MM.1S (cell line): Measurements from ENCODE around the gene RPAP2.
"Not testable (repeated sequence)": the region's sequence is repeated elsewhere in the genome, so short reads cannot be mapped to it uniquely, and the experiment has no call there.

Experiments used
- DNase-seq: peaks from one replicate; pipeline ENCODE4 v3.0.0-alpha.2; 2015
- H2AFZ ChIP-seq: fragments of 300-600 bp; sonication (generic); 2 replicates; pipeline ENCODE4 v1.6.0; 2016; ENCODE audit warnings: antibody characterized with exemption, low read length
- H3F3A ChIP-seq: fragments of 300-600 bp; sonication (generic); 2 replicates; pipeline ENCODE4 v1.6.1; 2016; ENCODE audit warnings: mild to moderate bottlenecking, antibody characterized with exemption, low read length, moderate library complexity, mixed read lengths; ENCODE audit not compliant: insufficient read depth
- H3K27ac ChIP-seq: fragments of 300-600 bp; sonication (generic); 2 replicates; pipeline ENCODE4 v1.5.1; 2016; ENCODE audit warnings: mild to moderate bottlenecking, low read length
- H3K27me3 ChIP-seq: fragments of 300-600 bp; sonication (generic); replicated peaks from 2 replicates; pipeline ENCODE4 v1.6.0; 2016; ENCODE audit warnings: low read length; ENCODE audit not compliant: insufficient read depth
- H3K36me3 ChIP-seq: fragments of 300-600 bp; sonication (generic); replicated peaks from 2 replicates; pipeline ENCODE4 v1.6.1; 2016; ENCODE audit warnings: mild to moderate bottlenecking, low read length, mixed read lengths; ENCODE audit not compliant: insufficient read depth
- H3K4me1 ChIP-seq: fragments of 300-600 bp; sonication (generic); 2 replicates; pipeline ENCODE4 v1.6.1; 2016; ENCODE audit warnings: low read length, mixed read lengths
- H3K4me2 ChIP-seq: fragments of 300-600 bp; sonication (generic); 2 replicates; pipeline ENCODE4 v1.6.0; 2016; ENCODE audit warnings: low read depth, low read length
- H3K4me3 ChIP-seq: fragments of 300-600 bp; sonication (generic); 2 replicates; pipeline ENCODE4 v1.5.1; 2016; ENCODE audit warnings: low read length, mixed read lengths
- H3K79me2 ChIP-seq: fragments of 300-600 bp; sonication (generic); 2 replicates; pipeline ENCODE4 v1.6.1; 2016; ENCODE audit warnings: mixed run types, low read length, mixed read lengths
- H3K9ac ChIP-seq: fragments of 300-600 bp; sonication (generic); 2 replicates; pipeline ENCODE4 v1.6.1; 2016; ENCODE audit warnings: low read length, mixed read lengths
- H3K9me2 ChIP-seq: fragments of 300-600 bp; sonication (generic); replicated peaks from 2 replicates; pipeline ENCODE4 v1.6.1; 2016; ENCODE audit warnings: mild to moderate bottlenecking, low read length, mixed read lengths; ENCODE audit not compliant: insufficient read depth
- H3K9me3 ChIP-seq: fragments of 300-600 bp; sonication (generic); replicated peaks from 2 replicates; pipeline ENCODE4 v1.6.1; 2016; ENCODE audit warnings: mild to moderate bottlenecking, low read length, mixed read lengths; ENCODE audit not compliant: insufficient read depth
- H4K20me1 ChIP-seq: fragments of 300-600 bp; sonication (generic); 2 replicates; pipeline ENCODE4 v1.6.1; 2016; ENCODE audit warnings: mild to moderate bottlenecking, low read length, moderate library complexity, mixed read lengths; ENCODE audit not compliant: insufficient read depth
- EZH2 ChIP-seq: fragments of 300-600 bp; sonication (generic); optimal IDR thresholded peaks from 2 replicates; pipeline ENCODE3; 2017; ENCODE audit warnings: low read depth, mild to moderate bottlenecking, antibody characterized with exemption, low read length, mixed read lengths
- EZH2phosphoT487 ChIP-seq: fragments of 300-600 bp; sonication (generic); IDR thresholded peaks from 2 replicates; pipeline ENCODE4 v1.6.1; 2018; ENCODE audit warnings: antibody characterized with exemption, low read length
- TF ChIP-seq, protein P1 (sequence below): fragments of 300-600 bp; sonication (generic); IDR thresholded peaks from 2 replicates; pipeline ENCODE4 v1.5.1; 2016; ENCODE audit warnings: antibody characterized with exemption, low read length, mixed read lengths

RPAP2 gene

DNA sequence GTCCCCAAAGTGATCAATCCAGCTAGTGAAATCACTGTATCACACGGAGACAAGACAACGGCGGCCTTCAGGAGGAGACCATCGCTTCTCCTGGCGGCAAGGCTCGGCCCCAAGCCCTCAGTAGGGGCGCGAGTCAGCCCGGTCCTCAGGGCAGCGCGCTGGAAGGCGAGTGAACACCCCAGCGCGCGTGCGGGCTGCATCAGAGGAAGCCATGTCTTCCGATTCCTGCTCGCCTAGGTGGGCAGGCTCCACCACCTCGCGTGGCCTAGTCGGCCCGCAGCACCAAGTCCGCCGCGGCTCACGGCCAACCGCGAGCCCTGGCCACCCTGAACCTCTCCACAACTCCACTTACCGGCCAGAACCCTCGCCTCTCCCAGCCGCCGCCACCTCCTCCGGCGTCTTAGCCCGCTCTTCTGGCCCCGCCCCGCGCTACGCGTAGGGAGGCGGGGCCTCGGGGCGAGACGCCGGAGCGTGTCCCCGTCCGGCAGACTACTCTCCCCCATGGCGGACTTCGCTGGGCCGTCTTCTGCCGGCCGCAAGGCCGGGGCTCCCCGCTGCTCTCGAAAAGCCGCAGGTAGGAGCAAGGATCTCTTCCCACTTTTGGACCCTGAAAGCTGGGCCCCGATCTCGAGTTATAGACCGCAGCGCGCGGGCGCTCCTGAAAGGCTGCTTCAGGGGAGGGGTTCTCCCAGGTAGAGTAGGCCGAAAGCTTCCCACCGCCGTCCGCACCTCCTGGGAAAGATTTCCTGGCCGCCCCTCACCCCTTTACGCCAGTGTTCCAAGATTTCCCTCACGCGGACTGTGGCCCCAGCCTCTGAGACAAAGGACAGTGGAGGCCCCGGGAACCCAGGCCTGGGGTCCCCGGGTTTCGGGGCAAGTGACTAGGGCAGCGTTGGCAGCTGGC lies at the start of gene RPAP2, which contains the start of gene GLMN:
RPAP2 (plus strand) TSS at position 487 of the 904 bp plus-strand sequence; CDS start at position 502, 15 bp downstream.
GLMN (minus strand) TSS at position 415 of the 904 bp plus-strand sequence. CDS start 988 bp downstream, outside the sequence.
- Histone ChIP-seq H3K36me3 (peaks cover 3% of the 10 kb centered on the region; the same call in 1 of the 2 replicates), H3K9ac (peak within 1 kb of the TSS; percentile 96), H3K9me3 (no peaks in the 10 kb centered on the region), H3K4me2 (peak within 1 kb of the TSS; percentile 84), H3F3A (peaks cover 11% of the 10 kb centered on the region; the same call in 1 of the 2 replicates), H3K9me2 (no peaks in the 10 kb centered on the region), H4K20me1 (no peaks in the 10 kb centered on the region), H2AFZ (peak within 1 kb of the TSS; percentile 97), H3K27me3 (no peaks in the 10 kb centered on the region), H3K79me2 (peaks cover 22% of the 10 kb centered on the region), H3K4me3 (peak within 1 kb of the TSS; percentile 87), H3K27ac (peak within 1 kb of the TSS; percentile 89), H3K4me1 (0 out of 2 replicates have a peak, but pooled peaks cover 4% of the 10 kb centered on the region)
- no peak for TF ChIP-seq EZH2phosphoT487
- TF ChIP-seq, protein P1, sequence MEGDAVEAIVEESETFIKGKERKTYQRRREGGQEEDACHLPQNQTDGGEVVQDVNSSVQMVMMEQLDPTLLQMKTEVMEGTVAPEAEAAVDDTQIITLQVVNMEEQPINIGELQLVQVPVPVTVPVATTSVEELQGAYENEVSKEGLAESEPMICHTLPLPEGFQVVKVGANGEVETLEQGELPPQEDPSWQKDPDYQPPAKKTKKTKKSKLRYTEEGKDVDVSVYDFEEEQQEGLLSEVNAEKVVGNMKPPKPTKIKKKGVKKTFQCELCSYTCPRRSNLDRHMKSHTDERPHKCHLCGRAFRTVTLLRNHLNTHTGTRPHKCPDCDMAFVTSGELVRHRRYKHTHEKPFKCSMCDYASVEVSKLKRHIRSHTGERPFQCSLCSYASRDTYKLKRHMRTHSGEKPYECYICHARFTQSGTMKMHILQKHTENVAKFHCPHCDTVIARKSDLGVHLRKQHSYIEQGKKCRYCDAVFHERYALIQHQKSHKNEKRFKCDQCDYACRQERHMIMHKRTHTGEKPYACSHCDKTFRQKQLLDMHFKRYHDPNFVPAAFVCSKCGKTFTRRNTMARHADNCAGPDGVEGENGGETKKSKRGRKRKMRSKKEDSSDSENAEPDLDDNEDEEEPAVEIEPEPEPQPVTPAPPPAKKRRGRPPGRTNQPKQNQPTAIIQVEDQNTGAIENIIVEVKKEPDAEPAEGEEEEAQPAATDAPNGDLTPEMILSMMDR: peak; percentile 22; the same call in 1 of the 2 replicates
- DNase-seq: peak; percentile 90

DNA sequence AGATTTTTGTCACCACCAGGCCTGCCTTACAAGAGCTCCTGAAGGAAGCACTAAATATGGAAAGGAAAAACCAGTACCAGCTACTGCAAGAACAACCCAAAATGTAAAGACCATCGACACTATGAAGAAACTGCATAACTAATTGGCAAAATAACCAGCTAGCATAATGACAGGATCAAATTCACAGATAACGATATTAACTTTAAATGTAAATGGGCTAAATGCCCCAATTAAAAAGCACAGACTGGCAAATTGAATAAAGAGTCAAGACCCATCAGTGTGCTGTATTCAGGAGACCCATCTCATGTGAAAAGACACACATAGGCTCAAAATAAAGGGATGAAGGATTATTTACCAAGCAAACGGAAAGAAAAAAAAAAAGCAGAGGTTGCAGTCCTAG lies 44.1 kb upstream of the RPAP2 start:
- not testable (repeated sequence) for H3F3A ChIP-seq, H2AFZ ChIP-seq, H3K27ac ChIP-seq, DNase-seq, H3K9me3 ChIP-seq, H3K79me2 ChIP-seq, H3K4me3 ChIP-seq, H3K4me2 ChIP-seq, H3K4me1 ChIP-seq, H3K9ac ChIP-seq, H4K20me1 ChIP-seq, H3K36me3 ChIP-seq, H3K27me3 ChIP-seq, H3K9me2 ChIP-seq

DNA sequence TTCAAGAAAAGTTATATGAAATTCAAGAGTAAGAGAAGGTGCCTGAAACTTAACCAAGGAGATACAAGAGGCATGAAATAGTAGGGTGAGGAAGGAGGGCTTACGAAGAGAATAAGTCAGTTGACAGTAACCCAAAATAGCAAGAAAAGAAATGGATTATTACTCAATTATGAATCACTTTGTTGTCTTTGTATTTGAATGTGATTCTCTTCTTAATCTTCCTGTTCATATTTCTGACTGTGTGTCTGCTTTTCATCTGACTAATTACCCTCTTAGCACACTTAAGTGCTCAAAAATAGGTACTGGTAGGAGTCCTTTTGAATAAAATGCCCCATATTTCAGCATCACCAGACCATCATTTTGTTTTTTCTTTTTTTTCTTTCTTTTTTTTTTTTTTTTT lies 39.5 kb upstream of the RPAP2 start:
- Histone ChIP-seq H3K9ac (no peak overlapping the region), H3K9me3 (no peaks in the 10 kb centered on the region), H3K9me2 (no peaks in the 10 kb centered on the region), H3K36me3 (no peaks in the 10 kb centered on the region), H3K4me3 (no peak overlapping the region), H3K79me2 (no peaks in the 10 kb centered on the region), H3K4me1 (no peaks in the 10 kb centered on the region), H3K27me3 (no peaks in the 10 kb centered on the region), H4K20me1 (no peaks in the 10 kb centered on the region), H3K27ac (no peak overlapping the region), H2AFZ (no peak overlapping the region), H3F3A (no peaks in the 10 kb centered on the region), H3K4me2 (no peak overlapping the region)
- no peak for DNase-seq
- TF ChIP-seq EZH2phosphoT487 (no peak), EZH2 (no peak)
- TF ChIP-seq, protein P1: no peak

DNA sequence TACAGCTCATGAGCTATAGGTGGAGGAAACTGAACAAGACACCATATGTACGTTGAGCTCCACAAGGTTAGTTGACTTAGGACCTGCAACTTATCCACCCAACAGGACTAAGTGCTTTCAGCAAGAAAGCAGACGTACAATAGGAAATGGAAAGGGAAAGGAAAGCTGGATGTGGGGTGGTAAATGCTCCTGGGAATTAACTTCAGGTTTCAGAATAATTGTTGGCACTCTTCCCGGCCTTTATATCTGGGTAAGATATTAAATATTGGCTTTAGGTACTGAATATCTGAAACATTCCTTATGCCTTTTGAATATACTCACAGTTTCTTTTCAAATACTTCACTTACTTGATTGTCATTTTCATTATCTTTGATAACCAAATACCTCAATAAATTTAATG lies 36.3 kb upstream of the RPAP2 start:
- H4K20me1 ChIP-seq: no peaks in the 10 kb centered on the region
- no peak overlapping the region for H3K4me2 ChIP-seq
- H3K4me1 ChIP-seq: no peaks in the 10 kb centered on the region
- no peaks in the 10 kb centered on the region for H3K9me3 ChIP-seq
- no peaks in the 10 kb centered on the region for H3K9me2 ChIP-seq
- no peaks in the 10 kb centered on the region for H3F3A ChIP-seq
- H3K9ac ChIP-seq: no peak overlapping the region
- H2AFZ ChIP-seq: no peak overlapping the region
- H3K27me3 ChIP-seq: no peaks in the 10 kb centered on the region
- H3K4me3 ChIP-seq: no peak overlapping the region
- TF ChIP-seq EZH2phosphoT487 (no peak), EZH2 (no peak)
- TF ChIP-seq, protein P1: no peak
- H3K27ac ChIP-seq: no peak overlapping the region
- no peak for DNase-seq
- no peaks in the 10 kb centered on the region for H3K36me3 ChIP-seq
- no peaks in the 10 kb centered on the region for H3K79me2 ChIP-seq
